Activated CD4-positive, alpha-beta T cell treated with anti-CD3 and anti-CD28 coated beads, Interleukin-2, amount 10 ng/mL, durations not matched to agents 7 days and 5 days (primary cell): ENCODE measurements around the gene PGRMC2. TPM values are rescaled to one million over a fixed set of nuclear protein-coding genes. Genes with fewer than 3 reads are reported as not detected.
"Not testable (repeated sequence)": the region's sequence is repeated elsewhere in the genome, so short reads cannot be mapped to it uniquely, and the experiment has no call there.

Experiments used
- CTCF ChIA-PET: fragments of 350-600 bp; sonication (Branson Sonifier 250); formaldehyde crosslinking; loops from one replicate; lab custom pipeline; 2021; ENCODE audit warnings: antibody characterized with exemption; lab: Charles Lee
- POLR2A ChIA-PET: fragments of 350-600 bp; sonication (Branson Sonifier 250); formaldehyde crosslinking; loops from one replicate; lab custom pipeline; 2021; ENCODE audit warnings: antibody characterized with exemption; lab: Charles Lee
- DNase-seq: peaks from one replicate; pipeline ENCODE4 v3.0.0-alpha.2; 2020
- H3K27ac Mint-ChIP-seq: one replicate; pipeline ENCODE4 v1.8.0; 2021; ENCODE audit warnings: mild to moderate bottlenecking, moderate library complexity, mixed read lengths
- H3K27me3 Mint-ChIP-seq: one replicate; pipeline ENCODE4 v1.8.0; 2021; ENCODE audit warnings: mixed read lengths
- H3K36me3 Mint-ChIP-seq: one replicate; pipeline ENCODE4 v1.8.0; 2021; ENCODE audit warnings: low read depth, mixed read lengths
- H3K4me1 Mint-ChIP-seq: one replicate; pipeline ENCODE4 v1.8.0; 2021; ENCODE audit warnings: mixed read lengths
- H3K4me3 Mint-ChIP-seq: one replicate; pipeline ENCODE4 v1.8.0; 2021; ENCODE audit warnings: mild to moderate bottlenecking, moderate library complexity, mixed read lengths
- H3K9me3 Mint-ChIP-seq: one replicate; pipeline ENCODE4 v1.8.0; 2021; ENCODE audit warnings: mixed read lengths
- total RNA-seq, 2 experiments: library from RNA; stranded (reverse); gene quantifications; one replicate each; pipeline ENCODE4 v1.2.3, GENCODE V29; 2021

Gene PGRMC2
- total RNA-seq, 2 experiments from 2014 or later: 36.3 to 39.2 TPM

- peaks cover 8% of the 10 kb centered on the region for H3K9me3 Mint-ChIP-seq
- no peak overlapping the region for H3K4me3 Mint-ChIP-seq
- no peak overlapping the region for H3K27ac Mint-ChIP-seq
- DNase-seq: no peak
- H3K27me3 Mint-ChIP-seq: peaks cover 7% of the 10 kb centered on the region
- H3K4me1 Mint-ChIP-seq: no peaks in the 10 kb centered on the region
- CTCF ChIA-PET: no interaction called here
- peaks cover 4% of the 10 kb centered on the region for H3K36me3 Mint-ChIP-seq
- POLR2A ChIA-PET: no interaction called here
Measured at GRCh38 chr4:128249787-128250668, 37.6 kb downstream of the PGRMC2 start.

GRCh38 chr4:128247906-128248305, 39.7 kb downstream of the PGRMC2 start:
- no peak for DNase-seq
- Mint-ChIP-seq H3K4me3 (no peak overlapping the region), H3K4me1 (no peaks in the 10 kb centered on the region), H3K36me3 (peaks cover 4% of the 10 kb centered on the region), H3K27me3 (peaks cover 7% of the 10 kb centered on the region), H3K27ac (no peak overlapping the region), H3K9me3 (peaks cover 8% of the 10 kb centered on the region)
- POLR2A ChIA-PET: no interaction called here
- CTCF ChIA-PET: no interaction called here

GRCh38 chr4:128245391-128245790, 42.2 kb downstream of the PGRMC2 start:
- H3K36me3 Mint-ChIP-seq, DNase-seq, H3K4me1 Mint-ChIP-seq, H3K9me3 Mint-ChIP-seq, H3K27ac Mint-ChIP-seq, POLR2A ChIA-PET, H3K4me3 Mint-ChIP-seq, H3K27me3 Mint-ChIP-seq: not testable (repeated sequence)
- CTCF ChIA-PET: interaction anchor here (1.1 kb wide), 1 partner anchor 13 kb away, joined by 4 read pairs; no protein-coding TSS in a partner anchor

GRCh38 chr4:128244379-128244778, 43.2 kb downstream of the PGRMC2 start:
- peaks cover 2% of the 10 kb centered on the region for H3K36me3 Mint-ChIP-seq
- peaks cover 6% of the 10 kb centered on the region for H3K9me3 Mint-ChIP-seq
- no peak overlapping the region for H3K27ac Mint-ChIP-seq
- ChIA-PET CTCF (no interaction called here), POLR2A (no interaction called here)
- no peak overlapping the region for H3K4me3 Mint-ChIP-seq
- DNase-seq: no peak
- peaks cover 2% of the 10 kb centered on the region for H3K27me3 Mint-ChIP-seq
- no peaks in the 10 kb centered on the region for H3K4me1 Mint-ChIP-seq

GRCh38 chr4:128242601-128243000, 45.0 kb downstream of the PGRMC2 start:
- Mint-ChIP-seq H3K4me1 (no peaks in the 10 kb centered on the region), H3K4me3 (no peak overlapping the region), H3K27ac (no peak overlapping the region), H3K27me3 (peaks cover 2% of the 10 kb centered on the region), H3K36me3 (peaks cover 2% of the 10 kb centered on the region), H3K9me3 (no peaks in the 10 kb centered on the region)
- ChIA-PET POLR2A (no interaction called here), CTCF (no interaction called here)
- DNase-seq: no peak

GRCh38 chr4:128241981-128242380, 45.6 kb downstream of the PGRMC2 start:
- POLR2A ChIA-PET: no interaction called here
- Mint-ChIP-seq H3K9me3 (no peaks in the 10 kb centered on the region), H3K4me3 (no peak overlapping the region), H3K27me3 (peaks cover 2% of the 10 kb centered on the region), H3K27ac (no peak overlapping the region), H3K4me1 (no peaks in the 10 kb centered on the region), H3K36me3 (no peaks in the 10 kb centered on the region)
- CTCF ChIA-PET: no interaction called here
- no peak for DNase-seq

- DNase-seq: no peak
- H3K27me3 Mint-ChIP-seq: peaks cover 2% of the 10 kb centered on the region
- CTCF ChIA-PET: no interaction called here
Measured at GRCh38 chr4:128241425-128241913, 46.1 kb downstream of the PGRMC2 start.

GRCh38 chr4:128241019-128241418, 46.6 kb downstream of the PGRMC2 start:
- DNase-seq: no peak
- no peak overlapping the region for H3K4me3 Mint-ChIP-seq
- no peaks in the 10 kb centered on the region for H3K9me3 Mint-ChIP-seq
- H3K27ac Mint-ChIP-seq: no peak overlapping the region
- no peaks in the 10 kb centered on the region for H3K36me3 Mint-ChIP-seq
- no peaks in the 10 kb centered on the region for H3K4me1 Mint-ChIP-seq
- ChIA-PET POLR2A (no interaction called here), CTCF (no interaction called here)
- no peaks in the 10 kb centered on the region for H3K27me3 Mint-ChIP-seq

More at GRCh38 chr4:128241425-128241913, 46.1 kb downstream of the PGRMC2 start:
- H3K4me1 Mint-ChIP-seq: no peaks in the 10 kb centered on the region
- POLR2A ChIA-PET: no interaction called here
- H3K36me3 Mint-ChIP-seq: no peaks in the 10 kb centered on the region
- no peaks in the 10 kb centered on the region for H3K9me3 Mint-ChIP-seq
- H3K27ac Mint-ChIP-seq: no peak overlapping the region
- no peak overlapping the region for H3K4me3 Mint-ChIP-seq

- ChIA-PET CTCF (no interaction called here), POLR2A (no interaction called here)
- Mint-ChIP-seq H3K36me3 (no peaks in the 10 kb centered on the region), H3K9me3 (no peaks in the 10 kb centered on the region), H3K27ac (no peak overlapping the region), H3K4me1 (no peaks in the 10 kb centered on the region), H3K4me3 (no peak overlapping the region), H3K27me3 (no peaks in the 10 kb centered on the region)
- no peak for DNase-seq
Measured at GRCh38 chr4:128234836-128235235, 52.8 kb downstream of the PGRMC2 start.

GRCh38 chr4:128232719-128233118, 54.9 kb downstream of the PGRMC2 start:
- no peaks in the 10 kb centered on the region for H3K27me3 Mint-ChIP-seq
- ChIA-PET CTCF (no interaction called here), POLR2A (no interaction called here)
- H3K4me1 Mint-ChIP-seq: no peaks in the 10 kb centered on the region
- no peaks in the 10 kb centered on the region for H3K9me3 Mint-ChIP-seq
- DNase-seq: no peak
- no peak overlapping the region for H3K27ac Mint-ChIP-seq
- no peaks in the 10 kb centered on the region for H3K36me3 Mint-ChIP-seq
- H3K4me3 Mint-ChIP-seq: no peak overlapping the region

- Mint-ChIP-seq H3K27me3 (no peaks in the 10 kb centered on the region), H3K4me1 (no peaks in the 10 kb centered on the region), H3K36me3 (no peaks in the 10 kb centered on the region), H3K27ac (no peak overlapping the region), H3K9me3 (no peaks in the 10 kb centered on the region), H3K4me3 (no peak overlapping the region)
- no peak for DNase-seq
- POLR2A ChIA-PET: no interaction called here
- CTCF ChIA-PET: interaction anchor here (0.6 kb wide), 1 partner anchor 9 kb away, joined by 3 read pairs; no protein-coding TSS in a partner anchor
Measured at GRCh38 chr4:128228845-128229795, 58.5 kb downstream of the PGRMC2 start.

GRCh38 chr4:128227991-128228571, 59.5 kb downstream of the PGRMC2 start:
- ChIA-PET CTCF (interaction anchor here (0.6 kb wide), 1 partner anchor 34 kb away, joined by 4 read pairs; no protein-coding TSS in a partner anchor), POLR2A (no interaction called here)
- Mint-ChIP-seq H3K27me3 (no peaks in the 10 kb centered on the region), H3K4me3 (no peak overlapping the region), H3K9me3 (no peaks in the 10 kb centered on the region), H3K4me1 (no peaks in the 10 kb centered on the region), H3K36me3 (no peaks in the 10 kb centered on the region), H3K27ac (no peak overlapping the region)
- no peak for DNase-seq
